Neural progenitor cell (in vitro differentiated cells): ENCODE data around the gene TAF4.

Source experiments
- EZH2phosphoT487 ChIP-seq: fragments of 200-600 bp; sonication (generic); IDR thresholded peaks from 2 replicates; pipeline ENCODE4 v1.6.1; 2017; ENCODE audit warnings: antibody characterized with exemption
- TF ChIP-seq, protein P1 (sequence below): fragments of 200-600 bp; sonication (generic); IDR thresholded peaks from 2 replicates; pipeline ENCODE4 v1.5.1; 2017; ENCODE audit warnings: antibody characterized with exemption, mild to moderate bottlenecking

DNA sequence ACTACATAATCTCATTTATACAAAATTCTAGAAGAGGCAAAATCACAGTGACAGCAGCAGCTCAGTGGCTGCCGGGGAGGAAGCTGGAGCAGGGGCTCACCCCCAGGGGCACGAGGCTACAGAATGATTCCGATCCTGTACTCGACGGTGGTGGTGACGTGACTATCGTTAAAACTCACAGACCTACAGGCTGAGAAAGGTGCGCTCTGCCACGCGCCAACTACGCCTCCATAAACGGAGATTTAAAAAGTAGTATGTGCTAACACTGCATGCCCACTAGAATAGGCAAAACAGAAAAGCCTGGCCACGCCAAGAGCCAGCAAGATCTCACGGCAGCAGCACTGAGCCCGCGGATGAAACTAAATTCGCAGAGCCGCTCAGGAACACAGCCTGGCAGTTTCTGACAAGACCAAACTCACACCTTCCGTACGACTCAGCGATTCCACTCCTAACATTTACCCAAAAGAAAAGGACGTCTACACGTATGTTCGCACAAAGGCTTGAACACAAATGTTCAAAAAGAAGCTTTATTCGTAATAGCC, 25.2 kb downstream of the TAF4 start:
- TF ChIP-seq, protein P1, sequence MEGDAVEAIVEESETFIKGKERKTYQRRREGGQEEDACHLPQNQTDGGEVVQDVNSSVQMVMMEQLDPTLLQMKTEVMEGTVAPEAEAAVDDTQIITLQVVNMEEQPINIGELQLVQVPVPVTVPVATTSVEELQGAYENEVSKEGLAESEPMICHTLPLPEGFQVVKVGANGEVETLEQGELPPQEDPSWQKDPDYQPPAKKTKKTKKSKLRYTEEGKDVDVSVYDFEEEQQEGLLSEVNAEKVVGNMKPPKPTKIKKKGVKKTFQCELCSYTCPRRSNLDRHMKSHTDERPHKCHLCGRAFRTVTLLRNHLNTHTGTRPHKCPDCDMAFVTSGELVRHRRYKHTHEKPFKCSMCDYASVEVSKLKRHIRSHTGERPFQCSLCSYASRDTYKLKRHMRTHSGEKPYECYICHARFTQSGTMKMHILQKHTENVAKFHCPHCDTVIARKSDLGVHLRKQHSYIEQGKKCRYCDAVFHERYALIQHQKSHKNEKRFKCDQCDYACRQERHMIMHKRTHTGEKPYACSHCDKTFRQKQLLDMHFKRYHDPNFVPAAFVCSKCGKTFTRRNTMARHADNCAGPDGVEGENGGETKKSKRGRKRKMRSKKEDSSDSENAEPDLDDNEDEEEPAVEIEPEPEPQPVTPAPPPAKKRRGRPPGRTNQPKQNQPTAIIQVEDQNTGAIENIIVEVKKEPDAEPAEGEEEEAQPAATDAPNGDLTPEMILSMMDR: no peak
- TF ChIP-seq EZH2phosphoT487: no peak
